Activated CD8-positive, alpha-beta memory T cell treated with anti-CD3 and anti-CD28 coated beads, Interleukin-2, amount 10 ng/mL, durations not matched to agents 7 days and 5 days (primary cell): ENCODE data around the gene FCGBP. TPM values are rescaled to one million over a fixed set of nuclear protein-coding genes. Genes with fewer than 3 reads are reported as not detected.
"Not testable (repeated sequence)": the region's sequence is repeated elsewhere in the genome, so short reads cannot be mapped to it uniquely, and the experiment has no call there.

Experiments
- ATAC-seq: fragments of 150-1000 bp; cut with Tn5 transposase; one replicate; pipeline ENCODE4 v1.10.0; 2021; ENCODE audit warnings: moderate library complexity
- CTCF ChIA-PET: fragments of 350-600 bp; sonication (Branson Sonifier 250); formaldehyde crosslinking; loops from one replicate; lab custom pipeline; 2021; ENCODE audit warnings: antibody characterized with exemption; lab: Charles Lee
- DNase-seq: peaks from one replicate; pipeline ENCODE4 v3.0.0-alpha.2; 2020
- H3K27ac Mint-ChIP-seq: one replicate; pipeline ENCODE4 v1.8.0; 2021; ENCODE audit warnings: mild to moderate bottlenecking, mixed read lengths
- H3K27me3 Mint-ChIP-seq: one replicate; pipeline ENCODE4 v1.8.0; 2021; ENCODE audit warnings: mixed read lengths
- H3K36me3 Mint-ChIP-seq: one replicate; pipeline ENCODE4 v1.8.0; 2021; ENCODE audit warnings: mild to moderate bottlenecking, mixed read lengths
- H3K4me1 Mint-ChIP-seq: one replicate; pipeline ENCODE4 v1.8.0; 2021; ENCODE audit warnings: mixed read lengths
- H3K4me3 Mint-ChIP-seq: one replicate; pipeline ENCODE4 v1.8.0; 2021; ENCODE audit warnings: mild to moderate bottlenecking, moderate library complexity, mixed read lengths
- H3K9me3 Mint-ChIP-seq: one replicate; pipeline ENCODE4 v1.8.0; 2022; ENCODE audit warnings: low read depth, mixed read lengths
- total RNA-seq, 2 experiments: library from RNA; stranded (reverse); gene quantifications; one replicate each; pipeline ENCODE4 v1.2.3, GENCODE V29; 2021

Gene FCGBP
- total RNA-seq, 2 experiments from 2014 or later: 0.93 to 3.2 TPM

DNA sequence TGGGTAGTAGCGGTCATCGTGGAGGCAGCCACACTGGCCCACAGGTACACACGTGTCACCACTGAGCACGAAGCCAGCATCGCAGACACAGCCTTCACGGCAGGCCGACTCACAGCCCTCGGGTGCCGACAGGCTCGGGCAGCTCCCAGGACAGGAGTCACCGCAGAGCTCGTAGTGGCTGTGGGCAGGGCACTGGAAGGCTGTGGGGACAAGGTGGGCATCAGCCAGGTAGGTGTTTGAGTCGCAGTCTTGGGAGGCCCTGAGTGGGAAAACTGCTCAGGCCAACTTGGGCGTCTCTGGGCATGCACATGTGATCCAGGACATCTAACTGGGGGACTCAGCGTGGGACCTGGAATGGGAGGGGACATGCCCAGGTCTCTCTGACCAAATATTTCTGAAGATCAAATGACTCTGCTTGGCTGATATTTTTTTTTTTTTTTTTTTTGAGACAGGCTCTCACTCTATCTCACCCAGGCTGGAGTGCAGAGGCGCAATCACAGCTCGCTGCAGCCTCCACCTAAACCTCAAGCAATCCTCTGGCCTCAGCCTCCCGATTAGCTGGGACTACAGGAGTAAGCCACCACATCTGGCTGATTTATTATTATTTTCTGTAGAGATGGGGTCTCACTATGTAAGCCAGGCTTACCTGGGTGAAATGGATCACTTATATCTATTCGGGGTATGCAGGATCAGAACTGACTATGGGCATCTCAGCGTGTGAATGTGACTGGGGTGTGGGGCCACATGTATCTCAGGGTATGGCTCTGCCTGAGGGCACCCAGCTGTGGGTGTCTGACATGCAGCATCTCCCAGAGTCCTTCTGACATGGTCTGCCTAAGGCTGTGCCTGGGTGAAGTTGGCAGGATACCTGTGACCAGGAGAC is 44.3 kb downstream of the FCGBP start:
- not testable (repeated sequence) for H3K27me3 Mint-ChIP-seq, H3K27ac Mint-ChIP-seq, H3K4me1 Mint-ChIP-seq, H3K9me3 Mint-ChIP-seq, H3K36me3 Mint-ChIP-seq, DNase-seq, H3K4me3 Mint-ChIP-seq, ATAC-seq
- CTCF ChIA-PET: interaction anchor here (1.7 kb wide), 1 partner anchor 82 kb away, joined by 3 read pairs; no protein-coding TSS in a partner anchor

DNA sequence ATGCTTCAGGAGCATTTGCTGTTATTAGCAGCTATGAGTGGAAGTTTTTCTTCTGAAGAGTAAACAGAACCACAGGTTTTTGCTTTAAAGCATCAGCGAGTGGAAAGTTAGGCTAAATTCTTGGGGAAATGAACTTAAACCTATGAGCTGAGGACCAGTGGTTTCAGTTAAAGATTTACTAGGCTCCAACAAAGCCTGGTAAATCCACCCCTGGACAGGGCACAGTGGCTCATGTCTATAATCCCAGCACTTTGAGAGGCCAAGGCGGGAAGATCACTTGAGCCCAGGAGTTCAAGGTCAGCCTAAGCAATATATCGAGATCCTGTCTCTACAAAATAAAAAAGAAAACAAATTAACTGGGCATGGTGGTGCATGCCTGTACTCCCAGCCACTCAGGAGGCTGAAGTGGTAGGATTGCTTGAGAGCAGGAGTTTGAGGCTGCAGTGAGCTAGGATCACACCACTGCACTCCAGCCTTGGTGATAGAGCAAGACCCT is 46.9 kb downstream of the FCGBP start:
- ATAC-seq, H3K36me3 Mint-ChIP-seq, H3K4me1 Mint-ChIP-seq, H3K4me3 Mint-ChIP-seq, H3K9me3 Mint-ChIP-seq, H3K27me3 Mint-ChIP-seq, H3K27ac Mint-ChIP-seq, CTCF ChIA-PET, DNase-seq: not testable (repeated sequence)

DNA sequence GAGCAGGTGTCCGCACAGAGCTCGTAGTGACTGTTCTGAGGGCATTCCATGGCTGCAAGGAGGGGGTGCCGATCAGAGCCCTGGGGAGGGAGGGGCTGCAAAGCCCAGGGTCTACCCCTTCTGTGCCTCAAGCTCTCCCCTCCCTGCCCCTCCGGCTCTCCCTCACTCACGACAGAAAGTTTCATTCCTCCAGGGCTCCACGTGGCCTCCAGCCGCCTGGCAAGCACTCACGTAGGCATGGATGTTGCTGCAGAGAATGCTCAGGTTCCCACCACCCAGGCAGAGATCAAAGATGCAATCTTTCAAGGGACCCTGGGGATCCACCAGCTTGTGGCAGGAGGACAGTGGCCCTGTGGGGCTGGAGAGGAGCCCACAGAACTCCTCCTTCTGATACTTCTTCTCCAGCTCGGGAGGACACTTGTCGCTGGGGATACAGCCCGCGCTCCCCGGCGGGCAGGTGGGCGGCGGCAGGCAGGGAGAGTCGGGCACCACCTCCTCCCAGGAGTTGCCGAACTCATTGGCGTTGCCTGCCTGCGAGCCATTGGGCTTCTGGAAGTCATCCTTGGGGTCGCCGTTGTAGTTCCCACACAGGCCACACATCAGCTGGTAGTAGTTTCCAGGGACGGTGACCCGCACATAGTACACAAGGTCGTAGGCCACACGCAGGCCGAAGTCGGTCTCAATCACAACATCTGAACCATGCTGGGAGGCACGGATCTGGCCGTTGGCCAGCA is 48.4 kb downstream of the FCGBP start:
- DNase-seq, CTCF ChIA-PET, H3K4me3 Mint-ChIP-seq, H3K27ac Mint-ChIP-seq, H3K27me3 Mint-ChIP-seq, H3K9me3 Mint-ChIP-seq, ATAC-seq, H3K36me3 Mint-ChIP-seq, H3K4me1 Mint-ChIP-seq: not testable (repeated sequence)

DNA sequence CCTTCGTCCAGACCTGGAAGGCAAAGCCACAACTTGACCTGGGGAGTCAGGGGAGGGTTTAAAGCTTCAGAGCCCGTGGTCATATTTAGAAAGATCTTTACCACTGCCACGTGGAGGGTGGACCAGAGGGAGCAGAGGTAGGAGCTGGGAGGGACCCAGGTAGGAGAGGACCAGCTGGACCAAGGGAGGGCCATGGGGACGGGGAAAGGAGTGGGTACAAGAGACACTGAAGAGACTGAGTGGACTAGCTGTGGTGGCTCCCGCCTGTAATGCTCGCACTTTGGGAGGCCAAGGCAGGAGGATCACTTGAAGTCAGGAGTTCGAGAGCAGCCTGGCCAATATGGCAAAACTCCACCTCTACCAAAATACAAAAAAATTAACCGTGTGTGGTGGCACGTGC is 49.7 kb downstream of the FCGBP start:
- H3K27me3 Mint-ChIP-seq, H3K9me3 Mint-ChIP-seq, H3K4me1 Mint-ChIP-seq, CTCF ChIA-PET, ATAC-seq, H3K4me3 Mint-ChIP-seq, DNase-seq, H3K36me3 Mint-ChIP-seq, H3K27ac Mint-ChIP-seq: not testable (repeated sequence)

Other genes with a start within 250 kb of the FCGBP start
- gene LGALS14, start 230.2 kb downstream of the FCGBP start, total RNA-seq: under 1 TPM in 1 of 2 experiments, not detected in 1; 0.37 TPM
- not detected for gene CLC, start 196.6 kb downstream of the FCGBP start, total RNA-seq
- gene LEUTX, start 155.8 kb downstream of the FCGBP start, total RNA-seq: not detected
- gene DYRK1B, start 100.5 kb downstream of the FCGBP start, total RNA-seq: 1 to 10 TPM; 7.5 to 7.7 TPM
- 100 to 1,000 TPM; 374 to 453 TPM for gene FBL, start 88.3 kb downstream of the FCGBP start, total RNA-seq
- 100 to 1,000 TPM in 1 of 2 experiments, 10 to 100 TPM in 1; 94.5 to 141 TPM for gene PSMC4, start 36.5 kb upstream of the FCGBP start, total RNA-seq
- 1 to 10 TPM; 5.0 to 6.5 TPM for gene ZNF546, start 62.4 kb upstream of the FCGBP start, total RNA-seq
- 10 to 100 TPM; 18.6 to 25.7 TPM for gene ZNF780B, start 121.6 kb upstream of the FCGBP start, total RNA-seq
- gene ZNF780A, start 156.3 kb upstream of the FCGBP start, total RNA-seq: 10 to 100 TPM; 19.0 to 20.7 TPM